CD4-positive, alpha-beta T cell (primary cell): ENCODE measurements around the gene CXCL17. TPM values are rescaled to one million over a fixed set of nuclear protein-coding genes. Genes with fewer than 3 reads are reported as not detected.

ENCODE experiments used
- ATAC-seq: fragments of 200-7000 bp; cut with Tn5 transposase; one replicate; pipeline ENCODE4 v1.10.0; 2022; ENCODE audit warnings: mild to moderate bottlenecking; ENCODE audit not compliant: poor library complexity
- CTCF ChIA-PET: fragments of 350-600 bp; sonication (Branson Sonifier 250); formaldehyde crosslinking; loops from one replicate; lab custom pipeline; 2021; ENCODE audit warnings: antibody characterized with exemption, inconsistent platforms; lab: Charles Lee
- POLR2A ChIA-PET: fragments of 350-600 bp; sonication (Branson Sonifier 250); formaldehyde crosslinking; loops from one replicate; lab custom pipeline; 2021; ENCODE audit warnings: antibody characterized with exemption, inconsistent platforms; lab: Charles Lee
- DNase-seq, 14 experiments: peaks; one replicate each; pipeline ENCODE4 v3.0.0-alpha.2; 2013 to 2020; ENCODE audit warnings: mixed read lengths in 2 of 14
- H3K27ac ChIP-seq, 2 donors: one replicate each; pipeline versions ENCODE4 v1.5.1 to v1.7.0; 2013; ENCODE audit warnings: low read length in 2 of 2, low read depth in 1 of 2, mild to moderate bottlenecking in 1 of 2
- H3K27me3 ChIP-seq, 2 experiments: 1 replicate in 1 of 2; 2 replicates in 1 of 2; pipeline versions ENCODE4 v1.6.1 to v1.7.0; 2013; ENCODE audit warnings: low read length in 2 of 2, control low read depth in 1 of 2, mild to moderate bottlenecking in 1 of 2, moderate library complexity in 1 of 2; ENCODE audit not compliant: insufficient read depth in 2 of 2, control insufficient read depth in 1 of 2
- H3K36me3 ChIP-seq: one replicate; pipeline ENCODE4 v1.6.1; 2013; ENCODE audit warnings: low read length, control low read depth; ENCODE audit not compliant: insufficient read depth
- H3K4me1 ChIP-seq: one replicate; pipeline ENCODE4 v1.6.1; 2013; ENCODE audit warnings: low read length, control low read depth; ENCODE audit not compliant: insufficient read depth
- H3K4me3 ChIP-seq: one replicate; pipeline ENCODE4 v1.5.1; 2013; ENCODE audit warnings: mild to moderate bottlenecking, low read length, moderate library complexity
- H3K9me3 ChIP-seq, 2 experiments: 1 replicate in 1 of 2; 2 replicates in 1 of 2; pipeline versions ENCODE4 v1.6.1 to v1.7.0; 2013; ENCODE audit warnings: low read length in 2 of 2, mild to moderate bottlenecking in 2 of 2, control low read depth in 1 of 2, moderate library complexity in 1 of 2; ENCODE audit not compliant: control insufficient read depth in 1 of 2, insufficient read depth in 1 of 2
- H3K27ac Mint-ChIP-seq: one replicate; pipeline ENCODE4 v1.8.0; 2020; ENCODE audit warnings: mixed read lengths
- H3K27me3 Mint-ChIP-seq: one replicate; pipeline ENCODE4 v1.8.0; 2021; ENCODE audit warnings: mixed read lengths
- H3K36me3 Mint-ChIP-seq: one replicate; pipeline ENCODE4 v1.8.0; 2021; ENCODE audit warnings: low read depth, mixed read lengths
- H3K4me1 Mint-ChIP-seq: one replicate; pipeline ENCODE4 v1.8.0; 2021; ENCODE audit warnings: low read depth, mixed read lengths
- H3K4me3 Mint-ChIP-seq: one replicate; pipeline ENCODE4 v1.8.0; 2020; ENCODE audit warnings: mild to moderate bottlenecking, mixed read lengths
- H3K9me3 Mint-ChIP-seq: one replicate; pipeline ENCODE4 v1.8.0; 2020; ENCODE audit warnings: mixed read lengths
- intact Hi-C, 2 experiments: fragments of 100-400 bp; cut with DNase I in 1 of 2; cut with micrococcal nuclease in 1 of 2; formaldehyde crosslinking; loops; one replicate each; pipeline versions ENCODE4 v1.15.1 to v1.9.0; 2023 to 2025; cut with DNase I, micrococcal nuclease
- total RNA-seq, 174 experiments: library from RNA in 2 of 174; stranded (reverse) in 2 of 174; gene quantifications; one replicate each; pipeline ENCODE4 v1.2.3 and lab custom pipeline; 2021 to 2026
- TF ChIP-seq, protein P1 (sequence below): fragments of 200-600 bp; IDR thresholded peaks from one replicate; pipeline ENCODE4 v1.8.0; 2022; ENCODE audit warnings: antibody characterized with exemption, mild to moderate bottlenecking

Gene CXCL17
- total RNA-seq, 2 experiments from 2014 or later: not detected

DNA sequence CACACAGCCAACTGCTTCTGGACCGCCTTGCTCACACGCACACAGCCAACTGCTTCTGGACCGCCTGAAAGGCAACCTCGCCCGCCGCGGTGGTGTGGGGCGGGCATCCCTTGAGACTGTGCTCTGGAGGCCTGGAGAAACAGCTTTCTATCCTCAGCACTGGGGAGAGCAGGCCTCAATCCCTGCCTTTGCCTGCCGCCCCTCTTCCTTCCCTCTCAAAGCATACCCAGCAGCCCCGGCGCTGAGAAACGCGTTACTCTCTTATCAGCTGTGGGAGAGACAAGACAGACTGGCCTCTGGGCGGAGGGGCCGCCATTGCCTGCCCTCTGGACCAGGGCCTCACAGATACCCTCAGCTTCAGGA is 18.4 kb downstream of the CXCL17 start:
- TF ChIP-seq, protein P1, sequence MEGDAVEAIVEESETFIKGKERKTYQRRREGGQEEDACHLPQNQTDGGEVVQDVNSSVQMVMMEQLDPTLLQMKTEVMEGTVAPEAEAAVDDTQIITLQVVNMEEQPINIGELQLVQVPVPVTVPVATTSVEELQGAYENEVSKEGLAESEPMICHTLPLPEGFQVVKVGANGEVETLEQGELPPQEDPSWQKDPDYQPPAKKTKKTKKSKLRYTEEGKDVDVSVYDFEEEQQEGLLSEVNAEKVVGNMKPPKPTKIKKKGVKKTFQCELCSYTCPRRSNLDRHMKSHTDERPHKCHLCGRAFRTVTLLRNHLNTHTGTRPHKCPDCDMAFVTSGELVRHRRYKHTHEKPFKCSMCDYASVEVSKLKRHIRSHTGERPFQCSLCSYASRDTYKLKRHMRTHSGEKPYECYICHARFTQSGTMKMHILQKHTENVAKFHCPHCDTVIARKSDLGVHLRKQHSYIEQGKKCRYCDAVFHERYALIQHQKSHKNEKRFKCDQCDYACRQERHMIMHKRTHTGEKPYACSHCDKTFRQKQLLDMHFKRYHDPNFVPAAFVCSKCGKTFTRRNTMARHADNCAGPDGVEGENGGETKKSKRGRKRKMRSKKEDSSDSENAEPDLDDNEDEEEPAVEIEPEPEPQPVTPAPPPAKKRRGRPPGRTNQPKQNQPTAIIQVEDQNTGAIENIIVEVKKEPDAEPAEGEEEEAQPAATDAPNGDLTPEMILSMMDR: no peak
- Mint-ChIP-seq H3K27ac (no peak overlapping the region), H3K9me3 (no peaks in the 10 kb centered on the region), H3K4me3 (peak overlapping the region; percentile 92), H3K27me3 (no peaks in the 10 kb centered on the region), H3K36me3 (peaks cover 10% of the 10 kb centered on the region), H3K4me1 (peaks cover 49% of the 10 kb centered on the region)
- POLR2A ChIA-PET: interaction anchor here (0.6 to 2.2 kb wide), 7 partner anchors 9 to 291 kb away, joined by 3 to 11 read pairs (median 7); partner anchors contain the start of gene POU2F2
- CTCF ChIA-PET: interaction anchor here (1.4 to 2.3 kb wide), 3 partner anchors 14 to 26 kb away, joined by 5 to 17 read pairs (median 5); no protein-coding TSS in a partner anchor
- Histone ChIP-seq H3K27me3 (no peaks in the 10 kb centered on the region), H3K4me3 (peak overlapping the region; percentile 80), H3K27ac (peak overlapping the region in 1 of 2 donors; percentile 80), H3K36me3 (no peaks in the 10 kb centered on the region), H3K4me1 (peaks cover 46% of the 10 kb centered on the region), H3K9me3 (no peaks in the 10 kb centered on the region)
- intact Hi-C loops: loop anchor here (5.0 to 10.0 kb wide), 5 partner anchors 37 to 317 kb away; partner anchors contain the start of genes MEGF8 (in 1 of the 2) and POU2F2 (in 1 of the 2)
- DNase-seq (no peak), ATAC-seq (no peak)

DNA sequence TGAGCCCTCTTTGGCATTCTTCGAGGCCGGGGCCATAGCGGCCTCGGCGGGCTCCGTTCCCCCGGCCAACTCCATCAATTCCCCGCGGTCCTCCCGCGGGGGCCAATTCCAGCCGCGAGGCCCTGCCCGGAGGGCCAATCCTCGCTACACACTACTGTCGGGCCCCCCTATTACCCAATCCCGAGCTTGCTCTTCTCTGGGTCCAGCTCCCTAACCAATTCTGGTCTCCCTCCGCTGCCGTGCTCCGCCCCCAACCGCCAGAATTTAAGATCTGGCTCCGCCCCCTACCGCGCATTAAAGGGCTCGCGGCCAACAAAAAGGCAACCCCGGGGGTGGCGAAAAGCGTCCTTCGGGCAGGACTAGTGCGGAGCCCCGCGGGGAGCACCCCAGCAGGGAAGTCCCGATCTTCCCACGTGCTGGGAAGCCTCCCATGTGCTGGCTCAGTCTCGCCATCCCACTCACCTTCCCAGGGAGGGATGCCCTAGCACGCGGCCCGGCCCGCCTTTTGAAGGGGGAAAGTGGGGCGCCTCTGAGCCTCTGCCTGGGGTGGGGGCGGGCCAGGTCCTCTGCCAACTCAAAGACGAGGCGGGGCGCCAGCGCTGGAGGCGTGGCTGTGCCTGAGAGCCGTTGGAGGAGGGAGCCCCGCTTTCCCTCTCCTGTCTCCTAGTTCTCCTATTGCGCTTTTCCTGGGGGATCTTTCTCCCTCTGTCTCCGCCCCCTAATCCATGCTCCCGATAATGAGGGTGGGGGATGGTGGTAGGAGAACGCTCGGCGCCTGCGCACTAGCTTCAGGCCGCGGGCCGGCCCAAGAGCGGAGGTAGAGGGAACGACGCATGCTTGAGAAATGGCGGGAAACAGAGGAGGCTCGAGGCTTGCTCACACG is 19.0 kb downstream of the CXCL17 start:
- peak overlapping the region; percentile 78 for H3K27ac Mint-ChIP-seq
- Histone ChIP-seq H3K36me3 (no peaks in the 10 kb centered on the region), H3K27ac (peak overlapping the region; percentile 63 to 80), H3K27me3 (no peaks in the 10 kb centered on the region), H3K4me3 (peak overlapping the region; percentile 80), H3K4me1 (peaks cover 46% of the 10 kb centered on the region), H3K9me3 (no peaks in the 10 kb centered on the region)
- DNase-seq (peak; percentile 88 to 96 (median 92)), ATAC-seq (peak; percentile 84)
- peak overlapping the region; percentile 92 for H3K4me3 Mint-ChIP-seq
- H3K27me3 Mint-ChIP-seq: no peaks in the 10 kb centered on the region
- H3K9me3 Mint-ChIP-seq: no peaks in the 10 kb centered on the region
- ChIA-PET CTCF (interaction anchor here (1.0 to 2.3 kb wide), 5 partner anchors 9 to 26 kb away, joined by 4 to 17 read pairs (median 5); no protein-coding TSS in a partner anchor), POLR2A (interaction anchor here (0.5 to 2.2 kb wide), 13 partner anchors 9 to 1160 kb away, joined by 3 to 13 read pairs (median 7); partner anchors contain the start of genes CEACAM1 and POU2F2)
- intact Hi-C loops: loop anchor here (2.0 to 10.0 kb wide), 6 partner anchors 27 to 316 kb away; partner anchors contain the start of genes MEGF8 (in 1 of the 2) and POU2F2 (in 1 of the 2)
- peaks cover 10% of the 10 kb centered on the region for H3K36me3 Mint-ChIP-seq
- TF ChIP-seq, protein P1: no peak
- peaks cover 49% of the 10 kb centered on the region for H3K4me1 Mint-ChIP-seq

DNA sequence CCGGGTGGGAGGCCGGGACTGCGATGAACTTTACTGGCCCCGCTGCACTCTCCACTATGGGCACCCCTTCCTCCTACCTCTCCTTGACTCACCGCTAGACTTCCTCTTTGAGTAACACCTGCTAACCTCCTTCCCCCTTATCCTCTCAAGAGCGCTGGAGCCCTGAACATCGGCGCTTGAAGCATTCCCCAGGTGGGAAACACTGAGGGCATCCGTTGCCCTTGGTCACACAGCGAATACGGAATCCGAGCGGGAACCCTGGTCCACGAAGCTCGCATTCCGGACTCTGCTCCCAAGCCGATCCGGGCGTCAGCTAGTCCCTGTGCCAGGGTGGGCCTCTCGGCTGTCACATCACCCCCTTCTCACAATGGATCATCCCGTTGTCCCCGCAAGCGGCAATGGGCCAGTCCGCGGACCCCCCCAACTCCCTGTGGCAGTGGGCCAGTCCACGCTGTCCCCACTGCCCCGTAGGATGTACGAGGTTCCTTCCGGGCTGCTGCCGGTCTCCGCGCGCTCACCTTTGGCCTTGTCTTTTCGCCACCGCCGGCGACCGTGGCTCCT is 19.8 kb downstream of the CXCL17 start:
- intact Hi-C loops: loop anchor here (2.0 to 10.0 kb wide), 6 partner anchors 26 to 316 kb away; partner anchors contain the start of genes MEGF8 (in 1 of the 2) and POU2F2 (in 1 of the 2)
- Mint-ChIP-seq H3K27ac (peak overlapping the region; percentile 78), H3K36me3 (peaks cover 10% of the 10 kb centered on the region), H3K9me3 (no peaks in the 10 kb centered on the region), H3K27me3 (no peaks in the 10 kb centered on the region), H3K4me1 (peaks cover 49% of the 10 kb centered on the region), H3K4me3 (peak overlapping the region; percentile 92)
- Histone ChIP-seq H3K4me3 (peak overlapping the region; percentile 80), H3K27ac (peak overlapping the region; percentile 63 to 80), H3K4me1 (peaks cover 46% of the 10 kb centered on the region), H3K27me3 (no peaks in the 10 kb centered on the region), H3K9me3 (no peaks in the 10 kb centered on the region), H3K36me3 (peaks cover 4% of the 10 kb centered on the region)
- ATAC-seq (peak; percentile 45), DNase-seq (peak; percentile 20 to 73 (median 51))
- ChIA-PET POLR2A (interaction anchor here (1.0 to 2.2 kb wide), 9 partner anchors 10 to 290 kb away, joined by 3 to 13 read pairs (median 9); partner anchors contain the start of genes CEACAM1 and POU2F2), CTCF (interaction anchor here (1.0 to 2.3 kb wide), 4 partner anchors 10 to 27 kb away, joined by 4 to 17 read pairs (median 8); no protein-coding TSS in a partner anchor)
- TF ChIP-seq, protein P1: no peak
